K562 (cell line): ENCODE data around the gene CHAC1. TPM values are rescaled to one million over a fixed set of nuclear protein-coding genes. Genes with fewer than 3 reads are reported as not detected.

Source experiments
- CUX1 ChIP-seq: fragments of 200-800 bp; sonication (Bioruptor generic); IDR thresholded peaks from 2 replicates; pipeline ENCODE4 v1.6.1; 2016; ENCODE audit warnings: missing genetic modification characterization, missing compliant biosample characterization
- MNT ChIP-seq, 2 experiments: fragments of 450-650 bp; conservative IDR thresholded peaks; 2 replicates each; pipeline ENCODE4 v1.6.1; 2017; ENCODE audit warnings: mild to moderate bottlenecking in 2 of 2, moderate library complexity in 2 of 2
- PBX2 ChIP-seq, 2 experiments: IDR thresholded peaks in 1 of 2; conservative IDR thresholded peaks in 1 of 2; 2 replicates each; pipeline ENCODE4 v1.6.1; 2016; ENCODE audit warnings: low read depth in 2 of 2, mild to moderate bottlenecking in 1 of 2, missing compliant biosample characterization in 1 of 2, missing genetic modification characterization in 1 of 2, moderate library complexity in 1 of 2
- RBM14 ChIP-seq: fragments of 200-400 bp; formaldehyde crosslinking; IDR thresholded peaks from 2 replicates; pipeline ENCODE4 v1.6.1; 2018; ENCODE audit warnings: low read depth, mild to moderate bottlenecking, low read length, moderate library complexity, borderline replicate concordance; ENCODE audit not compliant: insufficient read depth
- polyA plus RNA-seq, 8 experiments: library from polyadenylated mRNA; depleted of rRNA in 4 of 8; stranded (reverse) in 5 of 8; unstranded in 3 of 8; fragments of >200 nt; fragmentation: Nextera tagmentation in 2 of 8; fragmentation: Illumina TruSeq in 1 of 8; extraction: Ambion mirVana in 2 of 8; extraction: Trizol in 1 of 8; gene quantifications; 2 replicates each; pipeline versions ENCODE4 v1.2.1 to v1.2.3, GENCODE V29; 2011 to 2014; ENCODE audit warnings: inconsistent platforms in 1 of 8, missing spikeins in 1 of 8
- total RNA-seq, 7 experiments: library from RNA; depleted of rRNA in 6 of 7; stranded (reverse); fragments of >200 nt in 6 of 7; fragmentation: Illumina TruSeq in 2 of 7; extraction: Trizol in 2 of 7; gene quantifications; 2 replicates each; pipeline versions ENCODE4 v1.2.1 to v1.2.3, GENCODE V29; 2011 to 2021; ENCODE audit warnings: low replicate concordance in 1 of 7

Gene CHAC1
- total and polyA plus RNA-seq, 9 of the 15 experiments (the other 6 are each of a cell fraction or from before 2014, with no cell fraction given): 0.47 to 39.0 (median 7.5) TPM

GRCh38 chr15:40933517-40933902 is 19.8 kb upstream of the CHAC1 start (continued):
- TF ChIP-seq CUX1 (no peak), RBM14 (no peak), MNT (conservative IDR thresholded peaks at IDR 0.05) (no peak), PBX2 (CRISPR knock-in tag; IDR thresholded peaks at IDR 0.05; ENCODE audit: low read depth) (no peak), PBX2 (tag; conservative IDR thresholded peaks at IDR 0.05; ENCODE audit: low read depth) (no peak)
